Caki2 (cell line): ENCODE data around the gene RALGPS1. TPM values are rescaled to one million over a fixed set of nuclear protein-coding genes. Genes with fewer than 3 reads are reported as not detected.

ENCODE experiments used
- DNase-seq: peaks from one replicate; pipeline ENCODE4 v3.0.0-alpha.2; 2015; ENCODE audit warnings: low read depth
- in situ Hi-C: cut with HindIII; loops from 2 replicates; pipeline ENCODE4 v1.10.0; 2016; ENCODE audit warnings: low sequenced_read_pairs, low pct_unique_long_range_greater_than_20kb, mixed read lengths
- total RNA-seq: library from RNA; depleted of rRNA; stranded (reverse); fragments of >200 nt; shearing (Covaris generic); gene quantifications from 2 replicates; pipeline ENCODE4 v1.2.3, GENCODE V29; 2014; ENCODE audit warnings: low replicate concordance

RALGPS1 gene
- total RNA-seq, 1 experiment from 2014 or later: 0.95 TPM

DNA sequence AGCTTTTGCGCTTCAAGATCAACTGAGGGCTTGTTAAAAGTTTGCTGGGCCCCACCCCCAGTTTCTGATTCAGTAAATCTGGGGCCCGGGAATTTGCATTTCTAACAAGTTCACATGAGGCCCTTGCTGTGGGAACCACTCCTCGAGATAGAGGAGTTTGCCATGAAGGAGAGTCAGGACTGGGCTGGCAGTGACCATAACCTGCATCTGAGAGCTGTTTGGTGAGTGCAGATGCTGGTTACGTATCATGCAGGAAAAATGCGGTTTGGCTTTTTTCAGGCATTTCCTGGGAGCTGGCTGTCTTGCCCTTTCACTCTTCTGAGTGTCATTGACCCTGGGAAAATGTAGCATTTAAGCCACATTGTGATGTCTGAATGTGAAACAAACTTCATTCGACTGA lies 217.3 kb downstream of the RALGPS1 start:
- in situ Hi-C loops: no loop called here
- DNase-seq: no peak

GRCh38 chr9:127132375-127132774 lies 217.8 kb downstream of the RALGPS1 start:
- in situ Hi-C loops: no loop called here
- no peak for DNase-seq

DNA sequence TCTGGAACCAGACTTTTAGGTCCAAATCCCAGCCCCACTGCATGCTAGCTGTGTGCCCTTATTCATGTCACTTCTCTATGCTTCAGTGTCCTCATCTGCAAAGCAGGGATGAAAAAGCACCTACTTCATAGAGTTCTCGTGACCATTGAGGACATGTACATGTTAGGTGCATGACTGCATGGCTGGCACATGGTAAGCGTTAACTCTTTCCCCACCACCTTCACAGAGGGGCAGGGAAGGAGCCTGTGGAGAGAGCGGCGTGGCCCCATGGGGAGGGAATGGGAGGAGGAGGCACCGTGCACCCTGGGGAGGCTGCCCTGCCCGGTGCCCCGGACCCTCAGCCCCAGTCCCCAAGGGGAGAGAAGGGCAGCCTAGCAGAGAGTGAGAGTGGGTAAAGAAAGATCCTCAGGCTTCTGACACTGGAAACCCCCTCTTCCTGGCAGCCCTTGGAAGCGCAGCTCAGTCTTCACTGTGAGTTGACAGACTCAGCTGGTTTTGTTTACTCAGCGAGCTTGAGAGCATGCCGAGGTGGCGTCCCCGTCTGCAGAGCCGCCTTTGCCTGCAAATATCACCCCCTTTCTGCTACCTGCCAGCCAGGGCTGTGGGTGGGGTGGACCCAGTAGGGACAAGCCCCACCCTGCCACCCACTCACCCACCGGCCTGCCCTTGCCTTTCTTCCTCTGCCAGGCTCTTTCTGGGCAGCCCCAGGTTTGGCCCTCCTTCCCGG lies 218.5 kb downstream of the RALGPS1 start:
- in situ Hi-C loops: no loop called here
- DNase-seq: no peak

DNA sequence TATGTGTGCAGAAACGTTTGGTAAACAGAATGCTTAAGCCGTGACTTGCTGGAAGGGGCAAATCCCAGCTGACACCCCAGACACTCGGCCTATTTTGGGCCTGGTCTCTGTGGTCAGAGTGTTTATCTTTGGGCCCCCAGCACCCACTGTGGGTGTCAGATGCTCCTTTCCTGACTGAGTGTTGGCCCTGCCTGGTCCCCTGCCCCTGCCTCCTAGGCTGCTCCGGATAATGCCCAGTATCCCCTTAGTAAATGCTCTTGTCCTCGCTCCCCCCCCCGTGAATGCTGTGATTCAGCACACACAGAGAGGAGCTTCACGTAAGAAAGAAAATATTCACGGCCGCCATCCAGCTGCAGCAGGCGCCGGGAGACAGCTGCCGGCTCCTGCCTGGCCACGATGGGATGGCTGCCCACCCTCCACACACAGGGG lies 219.2 kb downstream of the RALGPS1 start:
- in situ Hi-C loops: no loop called here
- no peak for DNase-seq

GRCh38 chr9:127135056-127135745 lies 220.6 kb downstream of the RALGPS1 start:
- in situ Hi-C loops: no loop called here

GRCh38 chr9:127136081-127136879 lies 221.7 kb downstream of the RALGPS1 start:
- DNase-seq: no peak
- in situ Hi-C loops: no loop called here

More at GRCh38 chr9:127135056-127135745, 220.6 kb downstream of the RALGPS1 start:
- DNase-seq: no peak

DNA sequence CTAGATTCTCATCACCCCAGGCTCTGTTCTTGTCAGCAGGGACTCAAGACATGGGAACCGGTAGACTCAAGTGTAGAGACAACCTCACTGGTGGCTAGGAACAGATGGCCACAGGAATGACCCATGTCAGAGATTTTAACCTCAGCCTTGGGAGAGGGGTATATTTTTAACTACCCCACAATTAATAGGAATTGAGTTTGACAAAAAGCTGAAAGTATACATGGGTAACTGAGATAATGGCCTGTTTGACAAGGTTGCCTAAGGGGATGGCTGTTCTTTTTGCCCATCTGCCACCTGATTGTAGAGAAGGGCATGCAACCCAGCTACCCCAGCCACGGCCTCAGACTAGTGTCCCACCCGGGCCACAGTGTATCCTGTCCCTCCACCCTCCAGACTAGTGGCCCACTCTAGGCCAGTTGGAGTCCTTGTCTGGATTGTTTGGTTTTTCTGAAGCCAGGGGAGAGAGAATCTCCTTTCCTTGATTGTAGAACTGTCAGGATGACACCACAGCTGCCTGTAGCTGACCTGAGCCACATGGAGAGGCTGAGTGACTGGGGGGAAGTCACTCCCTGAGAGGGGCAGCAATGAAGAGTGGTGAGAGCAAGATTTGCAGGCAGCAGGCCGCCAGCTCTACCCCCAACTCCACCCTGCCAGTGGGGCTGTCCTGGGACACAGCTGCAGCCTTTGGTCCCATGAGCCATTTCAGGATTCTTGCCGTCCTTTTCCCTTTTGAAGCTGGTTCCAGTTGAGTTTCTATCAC lies 222.5 kb downstream of the RALGPS1 start:
- in situ Hi-C loops: no loop called here
- no peak for DNase-seq

DNA sequence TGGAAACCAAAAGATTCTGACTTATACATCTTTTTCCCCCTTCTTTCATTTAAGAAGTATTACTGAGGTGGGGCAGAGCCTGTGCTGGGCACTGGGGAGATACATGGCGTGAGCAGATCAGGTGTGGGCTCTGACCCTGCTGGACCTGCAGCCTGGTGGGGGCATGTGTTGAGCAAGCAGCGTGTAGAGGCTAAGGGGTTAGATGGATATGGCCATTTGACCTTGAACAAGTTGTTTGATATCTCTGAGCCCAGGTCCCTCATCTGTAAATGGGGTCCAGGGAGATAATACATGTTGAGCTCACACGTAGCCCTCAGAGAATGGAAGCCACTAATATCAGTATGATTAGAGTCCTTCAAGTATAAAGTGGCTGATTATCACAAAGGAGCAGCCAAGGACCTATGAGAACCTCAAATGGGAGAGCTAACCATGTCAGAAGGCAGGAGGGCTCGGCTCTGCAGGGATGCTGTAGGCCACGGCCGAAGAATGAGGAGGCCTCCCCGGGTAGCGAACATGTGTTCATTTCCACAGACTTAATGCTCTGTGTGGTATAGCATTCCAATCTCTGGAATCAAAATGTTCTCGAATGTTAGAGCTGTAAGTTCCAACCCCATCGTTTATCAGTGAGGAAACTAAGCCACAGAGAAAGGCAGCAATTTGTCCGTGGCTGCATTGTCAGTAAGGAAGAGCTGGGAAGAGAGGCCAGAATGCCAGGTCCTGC lies 223.2 kb downstream of the RALGPS1 start:
- in situ Hi-C loops: no loop called here
- no peak for DNase-seq

GRCh38 chr9:127138444-127138843 lies 223.9 kb downstream of the RALGPS1 start:
- in situ Hi-C loops: no loop called here
- DNase-seq: no peak

DNA sequence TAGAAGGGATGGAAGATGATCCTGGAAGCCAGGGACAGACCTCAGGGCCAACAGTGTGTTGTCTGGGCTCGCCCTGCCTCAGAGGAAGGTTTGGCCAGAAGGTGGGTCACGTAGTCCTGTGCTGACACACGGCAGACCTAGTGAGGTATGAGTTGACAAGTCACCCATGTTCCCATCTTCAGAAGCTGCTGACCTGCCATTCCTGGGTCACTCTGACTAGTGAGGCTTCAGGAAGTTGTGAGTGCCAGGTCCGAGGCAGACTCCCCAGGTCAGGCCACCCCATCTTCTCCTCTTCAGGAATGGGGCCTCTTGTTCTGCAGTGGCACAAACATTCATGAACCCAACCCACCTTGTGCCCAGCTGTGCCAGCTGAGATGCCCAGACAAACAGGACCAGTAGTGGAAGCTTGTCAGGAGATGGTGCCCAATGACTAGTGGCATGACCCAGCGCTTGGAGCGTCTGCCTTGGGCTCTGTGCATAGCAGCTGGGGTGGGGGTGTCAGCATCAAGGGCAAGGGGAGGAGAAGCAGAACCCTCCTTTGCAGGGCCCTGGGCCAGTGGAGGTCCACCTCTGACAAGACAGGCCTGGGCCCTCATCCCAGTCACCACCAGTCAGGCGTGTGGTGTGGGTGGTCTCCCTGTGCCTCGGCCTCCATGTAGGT lies 224.6 kb downstream of the RALGPS1 start:
- no peak for DNase-seq
- in situ Hi-C loops: no loop called here

GRCh38 chr9:127139775-127140174 lies 225.2 kb downstream of the RALGPS1 start:
- DNase-seq: no peak
- in situ Hi-C loops: no loop called here

GRCh38 chr9:127140181-127140580 lies 225.6 kb downstream of the RALGPS1 start:
- in situ Hi-C loops: no loop called here
- DNase-seq: no peak

GRCh38 chr9:127140842-127141675 lies 226.5 kb downstream of the RALGPS1 start:
- in situ Hi-C loops: no loop called here
- DNase-seq: no peak

DNA sequence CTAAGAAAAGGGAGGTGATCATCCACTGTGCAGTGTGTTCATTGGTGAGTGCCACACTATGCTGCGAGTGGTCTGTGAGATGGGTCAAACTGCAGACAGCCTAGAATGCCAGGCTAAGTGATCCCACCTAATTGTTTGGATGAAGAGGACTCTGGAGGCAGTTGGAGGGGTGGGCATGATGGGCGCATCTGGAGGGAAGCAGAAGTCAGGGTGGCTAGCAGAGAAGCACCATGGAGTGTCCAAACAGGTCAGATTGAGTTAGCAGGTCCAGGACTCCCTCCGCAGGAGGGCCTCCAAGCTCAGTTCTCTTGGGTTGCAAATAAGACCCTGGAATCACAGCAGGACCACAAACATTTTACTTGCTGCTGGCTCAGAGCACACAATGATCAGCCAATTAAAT lies 227.7 kb downstream of the RALGPS1 start:
- DNase-seq: no peak
- in situ Hi-C loops: no loop called here

GRCh38 chr9:127142931-127143464 lies 228.4 kb downstream of the RALGPS1 start:
- DNase-seq: no peak
- in situ Hi-C loops: no loop called here

DNA sequence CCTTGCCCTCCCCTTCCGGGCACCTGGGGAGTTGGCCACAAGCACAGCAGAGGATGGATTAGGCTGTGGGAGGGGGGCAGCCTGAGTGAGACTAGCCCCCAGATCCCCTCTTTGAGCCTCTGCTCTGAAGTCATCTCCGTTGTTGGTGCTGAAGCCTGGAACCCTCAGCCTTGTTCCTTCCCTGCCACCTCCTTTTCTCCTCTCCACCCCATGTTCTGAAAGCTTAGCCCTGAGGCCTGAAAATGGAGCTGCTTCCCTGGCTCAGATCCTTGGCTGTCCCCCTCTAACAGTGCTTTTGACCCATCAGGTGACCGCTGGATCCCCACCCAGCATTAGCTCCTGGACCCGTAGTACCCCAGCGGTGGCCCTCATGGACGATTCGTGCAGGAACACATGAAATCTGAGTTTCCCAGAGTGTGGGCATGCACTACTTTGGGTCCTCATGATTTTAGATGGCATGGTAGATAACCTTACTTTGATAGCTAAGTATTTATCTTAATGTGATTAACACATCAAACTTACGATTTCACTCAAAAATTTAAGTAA lies 229.4 kb downstream of the RALGPS1 start:
- DNase-seq: no peak
- in situ Hi-C loops: no loop called here
